NB4 (cell line): ENCODE measurements around the gene HTR1E.
"Not testable (repeated sequence)": the region's sequence is repeated elsewhere in the genome, so short reads cannot be mapped to it uniquely, and the experiment has no call there.

Source experiments
- CTCF ChIP-seq: IDR thresholded peaks from one replicate; pipeline ENCODE4 v1.5.1; 2012; ENCODE audit warnings: low read depth, low read length
- POLR2A ChIP-seq: IDR thresholded peaks from 2 replicates; pipeline ENCODE4 v1.6.1; 2011; ENCODE audit warnings: mild to moderate bottlenecking; ENCODE audit not compliant: insufficient read length; ENCODE audit errors: extremely low read depth

- not testable (repeated sequence) for TF ChIP-seq CTCF, POLR2A
Measured at GRCh38 chr6:87009581-87009980, 72.3 kb downstream of the HTR1E start.
